ENCODE results near the gene H19.

DNA sequence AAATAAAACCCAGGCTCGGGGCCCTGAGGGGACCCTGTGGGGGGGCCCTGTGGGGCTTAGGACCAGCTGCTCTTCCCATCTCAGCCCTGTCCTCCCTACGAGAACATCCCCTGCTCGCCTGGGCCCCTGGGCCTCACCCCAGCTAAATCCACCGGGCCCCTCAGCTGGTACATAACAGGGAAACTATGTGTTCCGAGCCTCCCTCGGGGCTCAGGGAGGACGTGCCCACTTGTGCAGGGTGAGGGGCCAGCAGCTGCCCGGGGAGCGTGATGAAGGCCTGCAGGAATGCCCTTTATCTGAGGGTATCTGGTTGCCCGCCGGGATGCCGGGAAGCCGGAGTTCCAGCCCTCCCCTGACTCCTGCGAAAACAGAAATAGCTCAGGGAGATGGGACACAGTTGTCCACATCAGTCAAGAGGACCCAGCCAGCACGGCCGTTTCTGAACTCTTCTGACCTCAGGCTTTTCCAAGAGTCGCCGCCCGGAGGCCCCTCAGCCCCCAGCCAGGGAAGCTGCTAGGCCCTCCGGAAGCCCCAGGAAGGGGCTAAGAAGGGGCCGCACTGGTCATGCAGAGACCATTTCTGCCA, 29.9 kb downstream of the H19 start:
- TF ChIP-seq POLR2A (IDR thresholded peaks at IDR 0.05) = no peak
- TF ChIP-seq, protein P1, sequence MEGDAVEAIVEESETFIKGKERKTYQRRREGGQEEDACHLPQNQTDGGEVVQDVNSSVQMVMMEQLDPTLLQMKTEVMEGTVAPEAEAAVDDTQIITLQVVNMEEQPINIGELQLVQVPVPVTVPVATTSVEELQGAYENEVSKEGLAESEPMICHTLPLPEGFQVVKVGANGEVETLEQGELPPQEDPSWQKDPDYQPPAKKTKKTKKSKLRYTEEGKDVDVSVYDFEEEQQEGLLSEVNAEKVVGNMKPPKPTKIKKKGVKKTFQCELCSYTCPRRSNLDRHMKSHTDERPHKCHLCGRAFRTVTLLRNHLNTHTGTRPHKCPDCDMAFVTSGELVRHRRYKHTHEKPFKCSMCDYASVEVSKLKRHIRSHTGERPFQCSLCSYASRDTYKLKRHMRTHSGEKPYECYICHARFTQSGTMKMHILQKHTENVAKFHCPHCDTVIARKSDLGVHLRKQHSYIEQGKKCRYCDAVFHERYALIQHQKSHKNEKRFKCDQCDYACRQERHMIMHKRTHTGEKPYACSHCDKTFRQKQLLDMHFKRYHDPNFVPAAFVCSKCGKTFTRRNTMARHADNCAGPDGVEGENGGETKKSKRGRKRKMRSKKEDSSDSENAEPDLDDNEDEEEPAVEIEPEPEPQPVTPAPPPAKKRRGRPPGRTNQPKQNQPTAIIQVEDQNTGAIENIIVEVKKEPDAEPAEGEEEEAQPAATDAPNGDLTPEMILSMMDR (IDR thresholded peaks at IDR 0.05) = no peak
